HL-60 (cell line): Measurements from ENCODE around the gene GANC.

Experiments
- GABPA ChIP-seq: IDR thresholded peaks from 2 replicates; pipeline ENCODE4 v1.6.1; 2012; ENCODE audit warnings: low read depth
- POLR2AphosphoS5 ChIP-seq: IDR thresholded peaks from 2 replicates; pipeline ENCODE4 v1.6.1; 2012; ENCODE audit warnings: low read depth
- TF ChIP-seq, protein P1 (sequence below): IDR thresholded peaks from one replicate; pipeline ENCODE4 v1.5.1; 2011; ENCODE audit warnings: low read length, control low read depth, inconsistent platforms; ENCODE audit not compliant: insufficient read depth
- TF ChIP-seq, protein P2 (sequence below): IDR thresholded peaks from 2 replicates; pipeline ENCODE4 v1.6.1; 2012; ENCODE audit warnings: low read depth; ENCODE audit not compliant: insufficient replicate concordance

- TF ChIP-seq GABPA (no peak), POLR2AphosphoS5 (no peak)
- TF ChIP-seq, protein P1, sequence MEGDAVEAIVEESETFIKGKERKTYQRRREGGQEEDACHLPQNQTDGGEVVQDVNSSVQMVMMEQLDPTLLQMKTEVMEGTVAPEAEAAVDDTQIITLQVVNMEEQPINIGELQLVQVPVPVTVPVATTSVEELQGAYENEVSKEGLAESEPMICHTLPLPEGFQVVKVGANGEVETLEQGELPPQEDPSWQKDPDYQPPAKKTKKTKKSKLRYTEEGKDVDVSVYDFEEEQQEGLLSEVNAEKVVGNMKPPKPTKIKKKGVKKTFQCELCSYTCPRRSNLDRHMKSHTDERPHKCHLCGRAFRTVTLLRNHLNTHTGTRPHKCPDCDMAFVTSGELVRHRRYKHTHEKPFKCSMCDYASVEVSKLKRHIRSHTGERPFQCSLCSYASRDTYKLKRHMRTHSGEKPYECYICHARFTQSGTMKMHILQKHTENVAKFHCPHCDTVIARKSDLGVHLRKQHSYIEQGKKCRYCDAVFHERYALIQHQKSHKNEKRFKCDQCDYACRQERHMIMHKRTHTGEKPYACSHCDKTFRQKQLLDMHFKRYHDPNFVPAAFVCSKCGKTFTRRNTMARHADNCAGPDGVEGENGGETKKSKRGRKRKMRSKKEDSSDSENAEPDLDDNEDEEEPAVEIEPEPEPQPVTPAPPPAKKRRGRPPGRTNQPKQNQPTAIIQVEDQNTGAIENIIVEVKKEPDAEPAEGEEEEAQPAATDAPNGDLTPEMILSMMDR = no peak
- TF ChIP-seq, protein P2, sequence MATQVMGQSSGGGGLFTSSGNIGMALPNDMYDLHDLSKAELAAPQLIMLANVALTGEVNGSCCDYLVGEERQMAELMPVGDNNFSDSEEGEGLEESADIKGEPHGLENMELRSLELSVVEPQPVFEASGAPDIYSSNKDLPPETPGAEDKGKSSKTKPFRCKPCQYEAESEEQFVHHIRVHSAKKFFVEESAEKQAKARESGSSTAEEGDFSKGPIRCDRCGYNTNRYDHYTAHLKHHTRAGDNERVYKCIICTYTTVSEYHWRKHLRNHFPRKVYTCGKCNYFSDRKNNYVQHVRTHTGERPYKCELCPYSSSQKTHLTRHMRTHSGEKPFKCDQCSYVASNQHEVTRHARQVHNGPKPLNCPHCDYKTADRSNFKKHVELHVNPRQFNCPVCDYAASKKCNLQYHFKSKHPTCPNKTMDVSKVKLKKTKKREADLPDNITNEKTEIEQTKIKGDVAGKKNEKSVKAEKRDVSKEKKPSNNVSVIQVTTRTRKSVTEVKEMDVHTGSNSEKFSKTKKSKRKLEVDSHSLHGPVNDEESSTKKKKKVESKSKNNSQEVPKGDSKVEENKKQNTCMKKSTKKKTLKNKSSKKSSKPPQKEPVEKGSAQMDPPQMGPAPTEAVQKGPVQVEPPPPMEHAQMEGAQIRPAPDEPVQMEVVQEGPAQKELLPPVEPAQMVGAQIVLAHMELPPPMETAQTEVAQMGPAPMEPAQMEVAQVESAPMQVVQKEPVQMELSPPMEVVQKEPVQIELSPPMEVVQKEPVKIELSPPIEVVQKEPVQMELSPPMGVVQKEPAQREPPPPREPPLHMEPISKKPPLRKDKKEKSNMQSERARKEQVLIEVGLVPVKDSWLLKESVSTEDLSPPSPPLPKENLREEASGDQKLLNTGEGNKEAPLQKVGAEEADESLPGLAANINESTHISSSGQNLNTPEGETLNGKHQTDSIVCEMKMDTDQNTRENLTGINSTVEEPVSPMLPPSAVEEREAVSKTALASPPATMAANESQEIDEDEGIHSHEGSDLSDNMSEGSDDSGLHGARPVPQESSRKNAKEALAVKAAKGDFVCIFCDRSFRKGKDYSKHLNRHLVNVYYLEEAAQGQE = no peak
These were observed 133.0 kb downstream of the GANC start for GRCh38 chr15:42405863-42406482.
